HEK293T (cell line): ENCODE data around the gene FGFR3.

Experiments used
- FOXK2 ChIP-seq: fragments of 450-650 bp; IDR thresholded peaks from 2 replicates; pipeline ENCODE4 v1.6.1; 2016; ENCODE audit warnings: mild to moderate bottlenecking
- FOXM1 ChIP-seq: fragments of 450-650 bp; IDR thresholded peaks from 2 replicates; pipeline ENCODE4 v1.6.1; 2017; ENCODE audit warnings: mild to moderate bottlenecking, borderline replicate concordance
- ZNF384 ChIP-seq: fragments of 450-650 bp; IDR thresholded peaks from 2 replicates; pipeline ENCODE4 v1.6.1; 2016

DNA sequence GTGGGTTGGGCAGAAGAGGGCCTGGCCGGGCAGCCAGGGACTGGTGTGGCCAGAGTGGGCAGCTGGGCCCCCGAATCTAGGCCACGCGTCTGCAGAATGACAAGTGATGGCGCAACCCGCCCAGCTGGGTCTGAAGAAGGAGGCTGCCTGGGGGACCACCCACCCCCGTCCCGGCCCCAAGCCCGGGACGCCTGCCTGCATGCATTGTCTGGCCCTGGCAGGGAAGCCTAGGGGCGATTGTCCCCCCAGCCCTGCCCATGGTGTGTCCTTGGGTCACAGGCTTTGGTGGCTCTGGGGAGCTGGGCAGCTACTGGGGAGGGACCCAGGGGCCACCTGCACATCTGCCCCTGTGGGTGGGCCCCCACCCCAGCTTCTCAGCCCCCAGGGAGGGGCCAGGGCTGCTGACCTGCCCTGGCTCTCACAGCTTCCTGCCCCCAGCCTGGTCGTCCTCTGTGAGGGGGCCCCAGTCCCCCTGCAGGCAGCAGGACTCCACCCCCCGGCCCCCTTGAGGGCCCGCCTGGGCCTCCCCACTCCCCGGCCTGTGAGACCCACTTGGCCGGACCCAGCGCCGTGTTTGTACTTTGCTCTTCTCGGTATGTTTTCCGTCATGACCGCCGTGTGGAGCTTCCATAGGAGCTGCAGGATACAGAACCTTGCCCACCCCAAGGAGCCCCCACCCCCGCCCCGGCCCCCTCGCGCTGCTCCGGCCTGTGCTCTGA lies 4.9 kb downstream of the FGFR3 start:
- TF ChIP-seq FOXM1 (no peak), FOXK2 (no peak), ZNF384 (no peak)
